Stomach (tissue), 9 donors: Measurements from ENCODE around the gene MICAL2. TPM values are rescaled to one million over a fixed set of nuclear protein-coding genes. Genes with fewer than 3 reads are reported as not detected.

Source experiments
- DNase-seq, 2 donors: peaks; one replicate each; pipeline versions ENCODE4 v3.0.0 to v3.0.0-alpha.2; 2013 to 2019
- H3K27ac ChIP-seq, 5 donors: fragments of 200-600 bp in 4 of 5; sonication (generic) in 4 of 5; one replicate each; pipeline ENCODE4 v1.5.1; 2013 to 2019; ENCODE audit warnings: mild to moderate bottlenecking in 1 of 5, moderate library complexity in 1 of 5
- H3K27me3 ChIP-seq, 3 donors: fragments of 200-600 bp; sonication (generic); one replicate each; pipeline ENCODE4 v1.5.1; 2017 to 2019; ENCODE audit warnings: mixed run types in 1 of 3
- H3K36me3 ChIP-seq, 4 donors: fragments of 200-600 bp; sonication (generic); 1 replicate in 3 of 4; 2 replicates in 1 of 4; pipeline ENCODE4 v1.5.1; 2016 to 2019
- H3K4me1 ChIP-seq, 4 donors: fragments of 200-600 bp; sonication (generic); one replicate each; pipeline ENCODE4 v1.5.1; 2016 to 2019
- H3K4me3 ChIP-seq, 4 donors: fragments of 200-600 bp; sonication (generic) in 3 of 4; one replicate each; pipeline ENCODE4 v1.5.1; 2016 to 2019; ENCODE audit warnings: mild to moderate bottlenecking in 1 of 4
- H3K9me3 ChIP-seq, 4 donors: fragments of 200-600 bp; sonication (generic); one replicate each; pipeline ENCODE4 v1.5.1; 2016 to 2019
- CTCF ChIP-seq, 7 experiments: fragments of 450-650 bp in 4 of 7; fragments of 200-600 bp in 3 of 7; sonication (generic) in 3 of 7; IDR thresholded peaks; one replicate each; pipeline ENCODE4 v1.5.1; 2016 to 2019; ENCODE audit warnings: antibody characterized with exemption in 7 of 7, control low read depth in 2 of 7, mild to moderate bottlenecking in 1 of 7
- EP300 ChIP-seq: sonication (generic); formaldehyde crosslinking; IDR thresholded peaks from one replicate; pipeline ENCODE4 v1.6.1; 2017; ENCODE audit warnings: antibody characterized with exemption
- POLR2A ChIP-seq, 4 donors: fragments of 450-650 bp; IDR thresholded peaks; one replicate each; pipeline ENCODE4 v1.6.1; 2016; ENCODE audit warnings: antibody characterized with exemption in 4 of 4, control low read depth in 2 of 4, mild to moderate bottlenecking in 1 of 4, moderate library complexity in 1 of 4
- POLR2AphosphoS5 ChIP-seq, 3 donors: sonication (generic); formaldehyde crosslinking; IDR thresholded peaks; one replicate each; pipeline ENCODE4 v1.6.1; 2016; ENCODE audit warnings: antibody characterized with exemption in 3 of 3
- WGBS, 5 donors: extraction: QIAGEN DNeasy Blood & Tissue Kit in 3 of 5; methylation state at CpG; one replicate each; pipeline versions ENCODE4 v1.1.5 to v1.1.7; 2013 to 2018; 5-methylcytosine and 5-hydroxymethylcytosine counted together
- intact Hi-C: fragments of 100-400 bp; cut with DNase I; formaldehyde crosslinking; loops from one replicate; pipeline ENCODE4 v1.15.1; 2023; ENCODE audit warnings: low total_unique reads
- polyA plus RNA-seq, 3 donors: library from polyadenylated mRNA; stranded (reverse); fragments of 200-250 nt; gene quantifications; one replicate each; pipeline ENCODE4 v1.2.3, GENCODE V29; 2013
- total RNA-seq, 5 donors: library from RNA; depleted of rRNA; stranded (reverse); fragments of >200 nt; gene quantifications; one replicate each; pipeline versions ENCODE4 v1.1.0 to v1.2.3, GENCODE V29; 2014 to 2016
- donor health status: healthy with polysubstance abuse.
- donor health status: Bipolar disorder and iron deficiency.
- donor health status: healthy.

Gene MICAL2
- total and polyA plus RNA-seq, 8 donors: 11.2 to 165 (median 83.3) TPM

- intact Hi-C loops: no loop called here
- WGBS, 5 donors: 69 to 79% (median 71%) methylated on average over 2 of the region's 2 CpGs
- no peaks in the 10 kb centered on the region for H3K4me1 ChIP-seq
- H3K4me3 ChIP-seq: no peak overlapping the region
- H3K27me3 ChIP-seq: no peaks in the 10 kb centered on the region
- peaks cover 0 to 10% (median 4%) of the 10 kb centered on the region in 4 donors for H3K9me3 ChIP-seq
- peaks cover 0 to 10% (median 0%) of the 10 kb centered on the region in 4 donors for H3K36me3 ChIP-seq
- TF ChIP-seq POLR2A (IDR thresholded peaks at IDR 0.05) (no peak), POLR2AphosphoS5 (IDR thresholded peaks at IDR 0.05) (no peak), CTCF (IDR thresholded peaks at IDR 0.05) (no peak)
- no peak for DNase-seq
- no peak overlapping the region for H3K27ac ChIP-seq
Observed at GRCh38 chr11:12295943-12296342, 185.6 kb downstream of the MICAL2 start.

GRCh38 chr11:12298610-12299009 is 188.2 kb downstream of the MICAL2 start:
- Histone ChIP-seq H3K27ac (no peak overlapping the region), H3K4me3 (no peak overlapping the region), H3K27me3 (no peaks in the 10 kb centered on the region), H3K36me3 (peaks cover 0 to 10% (median 0%) of the 10 kb centered on the region in 4 donors), H3K9me3 (peaks cover 0 to 10% (median 4%) of the 10 kb centered on the region in 4 donors), H3K4me1 (no peaks in the 10 kb centered on the region)
- 94 to 97% (median 96%) methylated on average over 3 of the region's 3 CpGs for WGBS, 5 donors
- intact Hi-C loops: no loop called here
- DNase-seq: no peak
- TF ChIP-seq EP300 (no peak), POLR2A (IDR thresholded peaks at IDR 0.05) (no peak), POLR2AphosphoS5 (IDR thresholded peaks at IDR 0.05) (no peak), CTCF (IDR thresholded peaks at IDR 0.05) (no peak)

- H3K27me3 ChIP-seq: no peaks in the 10 kb centered on the region
- H3K27ac ChIP-seq: no peak overlapping the region
- no peaks in the 10 kb centered on the region for H3K36me3 ChIP-seq
- no peaks in the 10 kb centered on the region for H3K4me1 ChIP-seq
- no peak overlapping the region for H3K4me3 ChIP-seq
- H3K9me3 ChIP-seq: peaks cover 0 to 10% (median 4%) of the 10 kb centered on the region in 4 donors
- intact Hi-C loops: no loop called here
- WGBS, 5 donors: 60 to 72% (median 64%) methylated on average over 3 of the region's 3 CpGs
- TF ChIP-seq CTCF (IDR thresholded peaks at IDR 0.05) (no peak), EP300 (no peak)
- DNase-seq: no peak
Observed at GRCh38 chr11:12301379-12301778, 191.0 kb downstream of the MICAL2 start.

- WGBS, 5 donors: 67 to 78% (median 72%) methylated on average over 2 of the region's 2 CpGs
- Histone ChIP-seq H3K27me3 (no peaks in the 10 kb centered on the region), H3K9me3 (peaks cover 0 to 6% (median 2%) of the 10 kb centered on the region in 4 donors), H3K27ac (no peak overlapping the region), H3K4me3 (no peak overlapping the region), H3K4me1 (no peaks in the 10 kb centered on the region), H3K36me3 (no peaks in the 10 kb centered on the region)
- DNase-seq: no peak
- TF ChIP-seq EP300 (no peak), POLR2AphosphoS5 (IDR thresholded peaks at IDR 0.05) (no peak), CTCF (IDR thresholded peaks at IDR 0.05) (no peak), POLR2A (IDR thresholded peaks at IDR 0.05) (no peak)
- intact Hi-C loops: no loop called here
Observed at GRCh38 chr11:12303421-12304149, 193.2 kb downstream of the MICAL2 start.
